GM23248 (cell line): ENCODE results near the gene TAOK3.

Experiments
- EZH2 ChIP-seq: fragments of 200-600 bp; sonication (generic); IDR thresholded peaks from 2 replicates; pipeline ENCODE4 v1.6.1; 2018; ENCODE audit warnings: antibody characterized with exemption, mild to moderate bottlenecking; ENCODE audit not compliant: insufficient read depth, poor library complexity, severe bottlenecking
- EZH2phosphoT487 ChIP-seq: fragments of 200-600 bp; sonication (generic); IDR thresholded peaks from 2 replicates; pipeline ENCODE4 v1.6.1; 2018; ENCODE audit warnings: antibody characterized with exemption, moderate library complexity, mild to moderate bottlenecking, low read depth; ENCODE audit not compliant: insufficient read depth

- no peak for TF ChIP-seq EZH2phosphoT487
- no peak for TF ChIP-seq EZH2
These were observed 32.3 kb upstream of the TAOK3 start for GRCh38 chr12:118404876-118405521.
